Smooth muscle cell of the brain vasculature (primary cell): ENCODE results near the gene TCF7L1.
"Not testable (repeated sequence)": the region's sequence is repeated elsewhere in the genome, so short reads cannot be mapped to it uniquely, and the experiment has no call there.

Source experiments
- DNase-seq: peaks from one replicate; pipeline ENCODE4 v3.0.0-alpha.2; 2012; ENCODE audit warnings: low read depth, low spot score

The TCF7L1 gene

DNA sequence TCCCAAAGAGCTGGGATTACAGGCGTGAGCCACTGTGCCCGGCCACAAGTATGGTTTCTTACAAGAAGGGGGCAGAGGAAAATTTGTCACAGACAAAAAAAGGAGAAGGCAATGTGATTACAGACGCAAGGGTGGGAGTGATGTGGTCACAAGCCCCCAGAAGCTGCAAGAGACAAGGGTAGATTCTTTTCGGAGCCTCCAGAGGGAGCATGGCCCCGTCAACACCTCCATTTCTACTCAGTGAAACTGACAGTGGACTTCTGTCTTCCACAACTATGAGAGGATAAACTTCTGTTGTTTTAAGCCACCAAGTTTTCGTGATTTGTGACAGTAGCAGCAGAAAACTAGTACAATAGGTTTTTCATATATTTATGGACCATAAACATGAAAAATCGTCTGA lies 2.1 kb upstream of the TCF7L1 start:
- DNase-seq = no peak

DNA sequence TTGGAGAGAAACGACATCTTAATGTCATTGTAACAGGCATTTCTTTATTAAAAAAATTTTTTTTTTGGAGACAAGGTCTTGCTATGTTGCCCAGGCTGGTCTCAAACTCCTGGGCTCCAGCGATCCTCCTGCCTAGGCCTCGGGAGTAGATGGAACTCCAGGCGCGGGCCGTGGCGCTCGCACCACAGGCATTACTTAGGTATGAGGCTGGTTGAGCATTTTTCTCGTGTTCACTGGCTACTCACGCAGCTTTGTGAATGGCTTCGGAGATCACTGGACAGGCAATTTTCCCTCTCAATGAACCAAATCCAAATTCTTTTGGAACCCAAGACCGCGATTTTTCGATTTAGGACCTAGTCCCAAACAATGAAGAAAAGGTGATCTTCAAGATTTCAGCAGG lies 795 bp upstream of the TCF7L1 start:
- DNase-seq = no peak

DNA sequence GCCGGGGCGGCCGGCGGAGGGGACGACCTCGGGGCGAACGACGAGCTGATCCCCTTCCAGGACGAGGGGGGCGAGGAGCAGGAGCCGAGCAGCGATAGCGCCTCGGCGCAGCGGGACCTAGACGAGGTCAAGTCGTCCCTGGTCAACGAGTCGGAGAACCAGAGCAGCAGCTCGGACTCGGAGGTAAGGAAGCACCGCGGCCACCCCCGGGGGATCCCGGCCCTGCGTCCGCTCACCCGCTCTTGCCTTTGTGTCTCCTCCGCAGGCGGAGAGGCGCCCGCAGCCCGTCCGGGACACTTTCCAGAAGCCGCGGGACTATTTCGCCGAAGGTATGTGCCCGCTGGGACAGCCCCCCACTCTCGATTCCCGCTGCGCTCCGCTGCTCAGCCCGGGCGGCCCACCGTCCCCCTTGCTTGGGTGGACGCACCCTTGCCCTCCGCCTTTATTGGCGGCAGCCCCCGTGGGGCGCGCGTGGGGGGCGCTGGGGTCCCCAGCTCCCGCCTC lies 611 bp downstream of the TCF7L1 start:
- DNase-seq = no peak

DNA sequence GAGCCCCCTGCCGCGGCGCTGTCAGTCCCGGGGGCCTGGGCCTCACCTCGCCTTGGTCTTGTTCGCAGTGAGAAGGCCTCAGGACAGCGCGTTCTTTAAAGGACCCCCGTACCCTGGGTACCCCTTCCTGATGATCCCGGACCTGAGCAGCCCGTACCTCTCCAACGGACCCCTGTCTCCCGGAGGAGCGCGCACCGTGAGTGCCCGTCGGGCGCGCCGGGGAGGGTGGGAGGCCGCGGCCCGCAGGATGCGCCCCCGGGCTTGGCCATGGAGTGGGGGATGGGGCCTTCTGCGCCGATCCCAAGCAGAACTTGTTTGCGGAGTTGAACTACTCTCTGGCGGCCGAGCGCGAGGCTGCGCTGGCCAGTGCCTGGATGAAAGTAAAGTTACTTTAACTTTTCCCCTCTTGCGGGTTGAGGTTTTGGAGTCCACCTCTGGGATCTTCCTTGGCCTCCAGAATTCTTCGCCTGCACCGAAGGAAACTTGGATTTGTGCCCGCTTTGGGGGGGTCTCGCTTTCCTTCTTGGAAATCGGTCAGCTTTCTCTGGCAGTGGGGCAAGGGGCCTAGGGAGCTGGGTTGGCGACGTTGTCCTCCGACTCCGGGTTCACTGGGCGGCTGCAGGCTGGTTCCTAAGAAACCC lies 1.2 kb downstream of the TCF7L1 start:
- no peak for DNase-seq

DNA sequence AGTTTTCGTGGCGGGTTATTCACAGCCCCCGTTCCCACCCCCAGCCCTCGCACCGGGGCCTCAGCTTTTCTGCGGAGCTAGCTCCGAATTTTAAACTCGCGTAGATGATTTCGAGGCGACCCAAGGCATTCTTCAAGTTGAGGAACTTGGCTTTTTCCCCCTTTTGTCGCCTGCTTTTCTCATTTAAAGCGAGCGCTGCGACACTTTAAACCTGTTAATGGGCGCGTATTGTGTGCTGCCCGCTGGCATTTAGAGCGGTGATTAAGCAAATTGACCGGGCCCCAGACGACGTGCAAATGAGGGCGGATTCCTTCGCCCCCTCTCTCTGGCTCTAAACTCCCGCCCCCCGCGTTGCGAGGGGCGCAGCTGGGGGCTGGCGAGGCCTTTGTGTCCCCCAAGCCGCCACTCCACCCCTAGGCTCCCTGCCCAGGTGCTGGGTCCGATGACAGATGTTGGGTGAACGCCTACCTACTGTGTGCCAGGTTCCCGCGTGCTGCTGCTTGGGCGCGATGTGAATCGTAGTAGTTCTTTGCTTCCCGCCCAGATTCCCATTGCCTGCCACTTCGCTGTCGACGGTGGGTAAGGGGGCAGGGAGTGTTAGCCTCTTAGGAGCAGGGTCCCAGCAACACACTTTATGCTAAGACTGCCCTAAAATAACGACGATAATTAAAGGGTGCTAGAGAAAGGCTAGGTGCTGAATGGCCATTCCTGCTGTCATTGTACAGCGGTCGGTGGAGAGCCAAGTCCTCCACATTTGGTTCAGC lies 1.9 kb downstream of the TCF7L1 start:
- DNase-seq = no peak

DNA sequence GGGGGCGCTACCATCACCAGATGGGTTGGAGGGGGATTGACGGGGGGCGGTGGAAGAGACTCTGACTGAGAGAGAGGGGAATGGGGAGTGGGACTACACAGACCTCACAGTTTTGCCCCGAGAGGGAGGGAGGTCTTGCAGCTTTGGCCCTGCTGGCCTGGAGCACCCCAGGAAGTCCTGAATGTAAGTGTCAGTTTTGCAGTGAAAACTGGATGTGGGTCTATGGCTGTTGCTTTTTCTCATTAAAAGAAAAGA lies 2.4 kb downstream of the TCF7L1 start:
- no peak for DNase-seq

DNA sequence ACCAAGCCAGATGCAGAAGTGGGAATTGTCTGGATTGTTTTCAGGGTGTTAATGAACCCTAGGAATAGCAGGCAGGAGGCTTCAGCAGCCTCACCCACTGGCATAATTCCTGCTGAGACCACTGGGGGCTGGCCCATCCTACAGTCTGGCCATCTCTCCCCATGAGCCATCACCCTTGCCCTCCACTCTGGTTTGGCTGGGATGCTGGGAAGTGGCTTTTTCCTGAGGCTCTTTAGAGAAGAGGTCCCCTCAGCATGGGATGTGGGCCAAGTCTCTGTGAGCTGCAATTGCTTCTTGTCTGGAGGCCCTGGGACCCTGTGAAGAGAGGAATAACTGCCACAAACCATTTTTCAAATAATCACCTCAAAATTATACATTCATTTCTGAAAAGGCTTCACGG lies 4.0 kb downstream of the TCF7L1 start:
- no peak for DNase-seq

DNA sequence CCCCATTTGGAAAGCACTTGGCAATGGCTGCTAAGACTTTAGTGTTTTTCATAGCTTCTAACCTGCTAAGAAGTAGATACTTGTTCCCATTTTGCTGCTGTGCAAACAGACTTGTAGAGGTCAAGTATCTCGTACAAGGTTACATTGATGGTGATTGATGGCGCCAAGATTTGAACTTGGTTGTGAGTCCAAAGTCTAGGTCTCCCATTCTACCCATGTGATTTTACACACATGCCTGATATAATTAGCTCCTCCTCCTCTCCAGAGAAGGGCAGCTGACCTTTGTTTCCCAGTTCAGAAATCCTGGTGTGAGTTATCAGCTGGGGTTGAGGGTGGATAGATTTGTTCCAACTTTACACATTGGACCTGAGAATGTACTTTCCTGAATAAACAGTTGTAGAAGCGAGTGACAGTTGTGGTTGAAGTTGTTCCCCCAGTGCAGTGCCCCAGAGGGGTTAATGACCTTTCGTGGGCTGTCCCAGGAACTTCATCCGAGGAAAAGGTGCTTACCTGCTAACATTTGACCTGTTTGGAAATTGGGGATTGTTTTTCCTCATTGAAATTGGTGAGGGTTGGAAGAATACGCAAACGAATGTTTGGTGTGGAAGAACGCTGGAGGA lies 10.4 kb downstream of the TCF7L1 start:
- DNase-seq = no peak

DNA sequence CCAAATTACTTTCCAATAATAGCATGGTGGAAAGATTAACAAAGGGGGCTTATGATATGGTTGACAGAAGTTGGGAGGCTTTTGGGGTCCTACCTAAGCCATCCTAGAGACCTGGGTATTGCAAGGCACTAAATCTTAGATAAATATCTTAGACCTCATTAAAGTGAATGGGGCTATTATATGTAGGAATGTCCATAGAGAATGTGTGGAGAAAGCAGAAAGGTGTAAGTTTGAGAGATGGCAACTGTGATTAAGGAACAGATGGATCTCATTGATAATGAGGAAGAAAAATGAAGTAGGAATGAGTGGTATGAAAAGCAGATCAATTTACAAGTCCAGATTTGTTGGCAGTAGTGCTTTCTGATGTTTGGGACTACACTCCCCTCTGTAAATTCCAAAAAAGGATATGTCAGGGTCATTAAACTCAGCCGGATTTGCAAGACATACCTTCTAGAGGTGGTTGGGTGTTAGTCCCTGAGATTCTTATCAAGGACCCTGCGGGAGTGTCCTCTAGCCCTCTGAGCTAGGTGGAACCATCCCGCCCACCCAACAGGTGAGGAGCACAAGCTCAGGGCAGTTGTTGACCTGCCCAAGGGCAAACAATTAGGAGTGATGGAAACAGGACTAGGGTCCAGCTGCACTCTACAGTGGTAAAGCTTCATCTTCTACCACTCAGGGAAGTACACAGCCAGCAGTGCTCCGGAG lies 12.1 kb downstream of the TCF7L1 start:
- no peak for DNase-seq

DNA sequence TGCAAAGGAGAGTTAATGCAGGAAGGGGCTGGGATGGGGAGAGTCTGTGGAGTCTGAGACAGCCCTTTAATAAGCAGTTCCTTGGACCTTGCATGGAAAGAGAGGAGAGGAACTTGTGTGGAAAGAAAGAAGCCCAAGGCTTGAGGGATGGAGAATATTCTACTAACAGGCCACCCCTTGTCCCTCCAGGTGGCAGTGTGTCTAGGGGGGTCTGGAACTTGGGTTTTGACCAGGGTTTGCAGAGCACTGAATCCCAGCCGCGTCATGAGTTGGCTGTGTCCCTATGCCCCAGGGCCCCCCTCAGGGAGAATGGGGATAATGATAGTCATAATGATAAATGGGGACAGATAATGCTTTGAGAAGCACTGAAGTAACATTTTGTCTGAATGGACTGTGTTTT lies 15.0 kb downstream of the TCF7L1 start:
- DNase-seq = no peak

DNA sequence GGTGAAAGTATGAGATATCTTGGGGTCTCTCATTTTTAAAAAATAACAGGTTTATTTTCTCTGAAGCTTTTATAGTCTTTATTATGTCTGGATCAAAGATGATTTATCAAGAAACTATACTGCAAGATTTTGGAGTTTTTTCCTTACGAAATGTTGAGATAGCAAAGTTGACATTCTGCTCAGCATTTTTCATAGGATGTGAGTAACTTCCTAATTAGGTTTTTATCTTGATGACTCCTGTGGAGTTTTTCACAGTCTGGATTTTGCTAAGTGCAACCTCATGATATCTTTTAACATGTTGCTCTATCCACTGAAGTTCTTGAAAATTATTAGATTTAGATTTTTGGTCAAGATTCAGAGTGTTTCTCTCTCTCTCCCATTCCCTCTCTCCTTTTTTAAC lies 17.8 kb downstream of the TCF7L1 start:
- no peak for DNase-seq

DNA sequence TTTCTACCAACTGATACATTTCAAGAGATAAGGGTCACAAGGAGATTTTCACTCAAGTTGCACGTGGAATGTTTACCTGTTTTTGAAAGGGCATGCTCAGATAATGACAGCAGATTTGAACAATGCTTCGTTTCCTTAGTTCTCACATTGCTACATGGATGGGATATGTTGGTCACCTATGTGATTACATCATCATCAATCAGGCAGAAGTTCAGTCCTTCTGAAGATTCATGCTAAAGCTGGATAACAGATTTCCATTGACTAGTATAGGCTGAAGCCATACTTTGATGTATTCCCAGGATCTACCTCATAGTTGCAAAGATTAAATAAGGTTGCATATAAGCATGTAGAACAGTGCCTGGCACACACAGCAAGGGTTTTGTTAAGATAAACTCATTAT lies 19.7 kb downstream of the TCF7L1 start:
- no peak for DNase-seq

DNA sequence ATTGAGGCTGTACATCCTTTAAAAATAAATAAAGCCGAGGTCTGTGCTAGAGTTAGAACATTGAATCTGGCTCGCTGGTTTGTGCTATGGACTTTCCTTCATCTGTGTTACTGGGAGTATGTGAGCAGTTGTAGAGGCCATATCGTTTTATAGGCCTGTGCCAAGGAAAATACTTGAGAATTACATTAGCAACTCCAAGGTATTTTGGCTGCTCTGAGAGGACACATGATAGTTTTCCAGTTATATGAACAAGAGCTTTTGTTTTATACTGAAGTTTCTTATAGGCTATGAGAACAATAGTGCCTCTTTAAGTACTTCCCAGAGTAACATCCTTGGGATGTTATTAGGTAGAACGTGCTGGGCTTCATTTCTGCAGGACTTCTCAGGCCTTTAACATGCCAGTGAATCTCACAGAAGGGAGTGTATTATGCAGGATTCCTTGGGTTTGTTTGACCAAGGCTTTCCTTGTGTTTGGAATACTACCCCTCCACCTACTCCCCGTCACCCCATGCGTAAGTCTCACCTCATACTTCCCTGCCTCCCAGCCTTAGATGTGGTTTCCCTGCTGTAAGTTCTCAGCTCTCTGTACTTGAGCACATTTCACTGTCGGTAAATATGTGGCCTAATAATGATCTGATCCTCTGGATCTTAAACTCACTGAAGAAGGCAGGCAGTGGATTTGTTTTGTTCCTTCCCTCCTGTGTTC lies 21.0 kb downstream of the TCF7L1 start:
- DNase-seq = no peak

DNA sequence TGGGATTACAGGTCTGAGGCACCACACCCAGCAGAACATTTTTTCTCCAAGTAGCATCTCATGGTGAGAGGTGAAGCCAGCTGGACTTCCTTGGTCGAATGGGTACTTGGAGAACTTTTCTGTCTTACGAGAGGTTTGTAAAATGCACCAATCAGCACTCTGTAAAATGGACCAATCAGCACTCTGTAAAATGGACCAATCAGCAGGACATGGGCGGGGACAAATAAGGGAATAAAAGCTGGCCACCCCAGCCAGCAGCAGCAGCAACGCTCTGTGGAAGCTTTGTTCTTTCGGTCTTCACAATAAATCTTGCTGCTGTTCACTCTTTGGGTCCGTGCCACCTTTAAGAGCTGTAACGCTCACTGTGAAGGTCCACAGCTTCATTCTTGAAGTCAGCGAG lies 21.9 kb downstream of the TCF7L1 start:
- not testable (repeated sequence) for DNase-seq

DNA sequence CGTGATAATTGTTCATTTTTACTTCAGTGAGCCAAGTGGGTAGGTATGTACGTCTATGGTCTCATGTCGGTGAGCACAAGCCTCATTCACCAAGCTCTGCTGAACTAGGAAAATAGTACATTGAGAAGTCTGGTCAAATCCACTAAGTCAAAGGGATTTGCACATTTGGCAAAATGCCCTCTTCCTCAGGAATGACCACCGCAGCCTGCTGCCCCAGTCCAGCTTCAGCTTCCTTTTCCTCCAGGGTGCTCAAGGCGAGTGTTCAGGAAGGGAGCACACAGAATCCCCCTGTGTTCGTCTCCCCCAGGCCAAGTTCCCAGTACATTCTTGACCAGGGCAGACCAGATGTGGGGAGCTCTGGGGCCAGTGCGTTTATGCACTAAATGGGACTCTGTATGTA lies 23.0 kb downstream of the TCF7L1 start:
- no peak for DNase-seq

DNA sequence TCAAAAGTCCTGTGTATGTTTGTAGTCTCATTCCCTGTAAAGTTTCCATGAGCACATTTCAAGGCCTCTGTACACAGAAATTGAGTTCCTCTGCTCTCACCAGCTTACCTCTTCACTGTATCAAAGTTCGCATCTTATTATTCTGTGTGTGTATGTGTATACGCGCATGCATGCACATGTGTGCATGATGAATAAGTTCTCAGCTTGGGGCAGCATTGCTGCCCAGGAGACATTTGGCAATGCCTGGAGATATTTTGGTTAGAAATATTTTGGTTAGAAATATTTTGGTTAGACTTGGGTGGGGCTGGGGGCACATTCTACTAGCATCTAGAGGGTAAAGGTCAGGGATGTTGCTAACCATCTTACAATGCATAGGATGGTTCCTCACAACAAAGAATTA lies 23.4 kb downstream of the TCF7L1 start:
- no peak for DNase-seq

DNA sequence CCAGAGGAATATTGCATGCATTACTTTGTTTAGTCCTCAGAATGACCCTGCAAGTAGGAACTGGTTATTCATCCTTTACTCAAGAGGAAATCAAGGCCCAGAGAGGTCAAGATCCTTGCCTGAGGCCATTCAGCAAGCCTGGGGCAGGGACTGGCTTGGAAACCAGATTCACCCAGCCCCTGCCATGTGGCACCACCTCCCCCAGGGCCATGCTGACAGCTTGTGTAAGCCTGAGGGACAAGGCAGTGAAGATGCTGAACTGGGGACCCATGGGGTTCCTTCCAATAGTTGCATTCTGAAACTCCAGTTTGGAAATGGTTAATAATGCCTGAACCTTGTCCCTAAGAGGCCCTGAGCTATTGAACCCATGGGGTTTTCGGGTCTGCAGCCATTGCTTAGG lies 24.2 kb downstream of the TCF7L1 start:
- DNase-seq = no peak

DNA sequence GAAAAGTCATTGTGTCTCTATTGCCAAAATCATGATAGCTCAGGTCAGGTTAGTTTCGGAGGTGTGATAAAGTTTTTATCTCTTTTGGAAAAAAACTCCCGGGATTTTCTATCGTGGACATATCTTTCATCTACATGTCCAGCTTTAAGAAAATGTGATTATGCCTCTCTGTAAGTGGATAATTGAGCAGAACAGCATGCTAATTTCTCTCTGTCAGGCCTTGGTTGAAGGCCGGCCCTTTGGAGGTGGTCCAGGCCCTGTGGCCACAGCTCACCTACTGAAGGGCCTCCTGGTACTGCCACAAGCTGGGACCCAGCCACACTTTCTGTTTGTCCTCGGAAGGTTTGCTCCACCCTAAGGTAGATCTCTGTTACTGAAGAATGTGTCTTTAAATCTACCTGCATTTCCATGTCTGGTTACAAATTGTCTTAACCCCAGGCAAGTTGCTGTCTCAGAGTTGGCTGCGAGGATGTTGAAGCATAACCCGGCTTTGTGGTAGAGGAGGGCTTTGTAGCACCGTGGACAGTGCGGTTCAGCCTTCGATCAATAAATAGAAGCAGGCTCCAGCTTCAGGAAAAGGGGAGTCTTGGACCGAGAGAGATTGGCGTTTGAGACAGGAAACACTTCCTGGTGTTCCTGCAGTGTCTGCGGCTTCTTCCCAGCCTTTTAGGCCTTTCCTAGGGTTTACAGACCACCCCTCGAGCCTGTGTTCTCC lies 25.5 kb downstream of the TCF7L1 start:
- DNase-seq = no peak

DNA sequence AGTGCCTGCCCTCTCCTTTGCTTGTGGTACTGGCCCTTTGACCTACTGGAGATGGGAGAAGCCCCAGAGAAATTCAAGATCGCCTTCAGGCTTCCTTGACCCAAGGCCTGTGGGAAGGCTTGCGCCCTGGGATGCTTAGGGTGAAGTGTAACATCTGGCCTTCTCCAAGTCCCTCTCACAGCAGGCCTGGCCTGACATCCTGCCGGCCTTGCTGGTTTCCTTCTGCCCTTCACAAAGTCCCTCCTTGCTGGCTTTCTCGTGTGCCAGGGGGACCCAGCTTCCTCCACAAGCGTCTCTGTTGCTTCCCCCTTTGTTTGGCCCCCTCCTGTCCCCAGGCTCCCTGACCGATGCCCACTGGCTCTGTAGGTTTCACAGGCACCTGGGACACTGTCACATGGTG lies 26.4 kb downstream of the TCF7L1 start:
- DNase-seq = no peak

DNA sequence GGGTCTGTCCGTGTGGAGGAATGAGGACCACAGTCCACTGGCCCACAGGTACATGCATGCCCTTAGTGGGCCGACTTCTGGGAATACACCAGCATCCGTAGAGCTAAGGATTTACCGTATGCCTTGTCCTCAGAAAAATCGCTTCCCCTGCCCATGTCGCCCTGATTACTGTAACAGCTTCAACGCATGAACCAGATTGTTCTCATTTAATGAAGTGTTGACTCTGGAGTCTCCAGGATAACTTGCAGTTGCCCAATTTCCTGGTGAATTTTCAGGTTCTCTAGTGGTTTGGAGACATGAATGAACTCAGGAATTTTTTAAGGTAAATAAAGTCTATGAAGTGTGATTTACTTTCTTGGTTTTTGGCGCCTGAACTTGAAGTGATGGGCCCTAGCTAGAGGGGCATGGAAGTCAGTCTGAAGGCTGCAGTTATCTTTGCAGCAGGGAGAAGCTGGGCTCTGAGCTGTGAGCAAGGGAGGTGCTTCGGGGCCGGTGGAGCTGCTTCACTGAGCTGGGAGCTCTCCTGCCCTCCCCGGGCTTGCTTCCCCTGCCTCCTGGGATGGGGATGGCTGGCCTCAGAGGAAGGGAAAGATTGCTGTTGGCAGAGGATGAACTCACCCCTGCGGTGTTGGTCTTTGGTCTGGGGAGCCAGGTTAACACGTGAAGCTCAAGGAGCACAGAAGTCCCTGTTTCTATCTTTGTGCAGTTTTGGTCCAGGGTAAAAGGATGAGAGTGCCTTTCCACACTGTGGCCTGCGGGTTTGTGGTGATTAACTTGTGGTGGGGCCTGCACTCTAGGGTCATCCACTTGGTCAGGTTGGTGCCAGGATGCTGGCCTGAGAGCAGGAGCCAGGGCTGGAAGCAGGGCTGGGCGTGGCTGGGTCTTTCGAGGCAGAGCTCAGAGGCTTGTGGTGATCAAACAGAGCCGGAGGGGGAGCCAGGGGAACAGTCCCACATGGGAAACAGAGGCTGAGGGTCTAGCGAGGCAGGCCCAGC lies 28.1 kb downstream of the TCF7L1 start:
- no peak for DNase-seq
